Parietal lobe (tissue), 1 donor: ENCODE data around the gene RNASE7. TPM values are rescaled to one million over a fixed set of nuclear protein-coding genes. Genes with fewer than 3 reads are reported as not detected.

Experiments
- total RNA-seq: library from RNA; depleted of rRNA; stranded (reverse); fragments of >200 nt; gene quantifications from one replicate; pipeline ENCODE4 v1.2.3, GENCODE V29; 2014

The RNASE7 gene, protein sequence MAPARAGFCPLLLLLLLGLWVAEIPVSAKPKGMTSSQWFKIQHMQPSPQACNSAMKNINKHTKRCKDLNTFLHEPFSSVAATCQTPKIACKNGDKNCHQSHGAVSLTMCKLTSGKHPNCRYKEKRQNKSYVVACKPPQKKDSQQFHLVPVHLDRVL
- total RNA-seq = not detected

DNA sequence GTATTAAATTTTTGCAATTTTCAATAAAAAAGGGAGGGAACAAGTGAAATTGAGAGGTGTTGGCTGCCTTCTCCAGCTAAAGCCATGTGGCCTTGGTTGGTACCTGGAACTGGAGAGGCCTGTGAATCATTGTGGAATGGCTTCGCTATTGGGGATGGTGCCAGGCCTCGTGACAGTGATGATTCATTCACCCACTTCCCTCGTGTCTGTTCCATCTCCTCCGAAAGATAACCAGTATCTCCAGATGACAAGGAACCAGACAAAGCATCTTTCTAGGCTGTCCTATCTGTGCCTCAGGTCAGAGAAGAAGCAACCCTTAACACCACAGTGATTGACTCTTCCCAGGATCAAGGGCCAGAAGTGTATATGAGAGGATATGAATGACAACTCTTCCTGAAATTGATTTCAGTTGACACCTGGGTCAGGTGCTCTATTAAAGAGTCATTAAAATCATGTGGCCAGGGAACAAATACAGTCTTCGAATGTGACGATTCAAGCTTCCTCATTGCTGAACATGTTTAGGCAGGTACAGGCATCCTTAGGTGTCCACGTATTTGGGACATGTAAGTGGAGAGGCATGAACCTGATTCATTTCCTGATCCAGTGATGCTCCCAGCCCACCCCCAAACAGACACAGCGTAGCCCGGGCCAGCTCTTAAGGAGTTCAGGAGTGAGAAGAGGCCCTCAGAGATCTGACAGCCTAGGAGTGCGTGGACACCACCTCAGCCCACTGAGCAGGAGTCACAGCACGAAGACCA is at the start of gene RNASE7:
RNASE7 (plus strand) TSS at position 687 of the 758 bp plus-strand sequence. CDS start 631 bp downstream, outside the sequence.

DNA sequence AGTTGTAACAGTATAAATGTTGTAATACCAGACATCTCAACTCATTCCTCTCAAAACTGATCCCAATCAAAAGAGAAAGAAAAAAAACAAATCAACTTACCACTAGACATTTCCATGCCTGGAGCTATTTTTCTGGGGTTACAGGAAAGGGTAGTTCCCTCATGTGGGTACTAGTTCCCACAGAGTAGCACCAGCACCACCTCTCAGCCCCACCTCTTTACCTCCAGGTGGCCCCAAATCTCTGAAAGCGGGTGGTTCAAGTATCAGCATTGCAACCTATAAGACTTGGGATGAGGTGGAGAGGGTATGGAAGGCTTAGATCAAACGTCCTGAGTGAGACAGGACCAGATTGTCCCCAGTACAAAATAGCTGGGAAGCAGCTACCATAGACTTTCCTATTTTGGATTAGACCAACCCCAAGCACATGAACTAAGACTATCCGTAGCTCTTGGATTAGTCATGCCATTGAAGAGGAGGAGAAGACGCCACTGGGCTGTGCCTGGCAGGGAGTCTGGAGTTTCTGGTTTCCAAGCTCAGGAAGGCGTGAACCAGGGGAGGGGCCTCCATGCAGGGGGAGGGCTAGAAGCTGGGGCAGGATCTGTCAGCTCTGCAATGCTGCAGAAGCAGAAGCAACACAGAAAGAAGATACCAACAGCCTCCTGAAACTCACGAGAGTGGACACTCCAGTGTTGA is 43.3 kb upstream of the RNASE7 start, which contains the start of gene SLC39A2:
SLC39A2 (plus strand) TSS at position 620 of the 693 bp plus-strand sequence. CDS start 154 bp downstream, outside the sequence.

DNA sequence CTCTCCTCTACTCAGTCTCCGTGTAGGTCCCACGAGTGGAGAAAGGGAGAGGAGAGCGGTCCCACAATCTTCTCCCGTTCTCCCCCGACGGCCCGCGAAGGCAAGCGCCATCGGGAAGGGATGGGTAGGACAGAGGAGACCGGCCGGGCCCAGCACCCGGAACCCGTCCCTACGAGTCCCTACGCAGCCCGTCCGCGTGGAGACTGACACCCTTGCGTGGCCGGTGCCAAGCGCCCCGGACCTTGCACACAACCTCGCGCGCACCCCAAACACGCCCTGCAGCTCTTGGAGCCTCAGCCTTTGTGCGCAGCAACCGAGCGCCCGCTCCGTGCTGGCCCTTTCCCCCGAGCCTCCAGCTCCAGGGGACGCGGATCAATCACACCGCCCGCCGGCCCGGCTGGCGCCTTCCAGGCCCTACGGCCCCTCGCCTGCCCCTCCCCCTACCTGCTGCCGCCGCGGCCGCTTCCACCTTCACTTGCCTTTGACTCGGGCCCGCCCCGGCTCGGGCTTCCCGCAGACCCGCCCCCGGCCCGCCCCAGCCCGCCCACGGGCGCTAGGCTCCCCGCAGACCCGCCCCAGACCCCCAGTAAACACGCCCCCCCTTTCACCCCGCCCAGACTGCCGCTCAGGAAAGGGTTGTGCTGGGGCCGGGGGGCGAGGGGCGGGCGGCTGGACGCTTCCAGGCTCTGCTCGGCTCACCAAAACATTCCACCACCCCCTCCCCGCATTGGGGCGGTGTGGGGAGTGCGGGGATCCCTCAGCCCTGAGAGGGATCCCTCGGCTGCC is 17.4 kb upstream of the RNASE7 start, which contains the start of gene NDRG2:
NDRG2 (minus strand) TSS at position 477 of the 786 bp plus-strand sequence. CDS start 1,746 bp downstream, outside the sequence.

DNA sequence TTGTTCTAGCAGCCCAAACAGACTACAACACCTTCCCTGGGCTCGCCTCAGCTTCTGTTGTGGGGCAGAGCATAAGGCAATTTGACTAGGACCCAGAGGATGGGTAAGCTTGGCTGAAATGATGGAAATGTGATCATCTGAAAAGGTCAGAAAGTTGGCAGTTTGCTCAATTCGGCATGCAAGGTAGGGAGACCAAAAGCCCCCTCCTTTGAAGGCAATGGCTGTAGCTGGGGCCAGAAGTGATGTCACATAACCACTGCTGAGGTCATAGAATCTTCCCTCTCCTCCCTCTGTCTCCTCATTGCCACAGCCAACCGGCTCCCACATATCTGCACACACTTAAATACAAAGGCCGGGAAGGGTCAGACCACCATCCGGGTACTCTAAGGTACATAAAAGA is 12.2 kb upstream of the RNASE7 start, which contains the start of gene TPPP2:
TPPP2 (plus strand) TSS at position 301 of the 400 bp plus-strand sequence. CDS start 365 bp downstream, outside the sequence.

DNA sequence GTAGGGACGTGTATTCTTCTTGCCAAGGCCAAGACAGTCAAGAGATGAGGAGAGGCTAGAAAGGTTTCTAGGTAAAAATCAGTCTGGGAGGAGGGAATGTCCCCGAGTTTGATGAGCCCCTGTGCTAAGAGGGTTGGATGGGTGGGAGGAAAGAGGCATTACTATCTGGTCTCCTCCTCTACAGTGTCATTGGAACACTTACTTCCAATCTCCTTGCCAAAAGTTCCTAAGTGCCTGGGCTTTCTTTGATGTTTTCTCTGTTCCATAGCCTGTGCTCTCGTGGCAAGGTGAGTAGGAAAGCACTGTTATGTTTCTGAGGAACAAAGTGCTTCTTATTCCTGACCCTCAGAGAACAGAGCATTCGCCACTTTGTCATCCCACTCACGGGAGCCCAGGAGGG is 7.5 kb upstream of the RNASE7 start, which contains the start of gene RNASE13:
RNASE13 (minus strand) TSS at position 101 of the 400 bp plus-strand sequence. CDS start 519 bp downstream, outside the sequence.

DNA sequence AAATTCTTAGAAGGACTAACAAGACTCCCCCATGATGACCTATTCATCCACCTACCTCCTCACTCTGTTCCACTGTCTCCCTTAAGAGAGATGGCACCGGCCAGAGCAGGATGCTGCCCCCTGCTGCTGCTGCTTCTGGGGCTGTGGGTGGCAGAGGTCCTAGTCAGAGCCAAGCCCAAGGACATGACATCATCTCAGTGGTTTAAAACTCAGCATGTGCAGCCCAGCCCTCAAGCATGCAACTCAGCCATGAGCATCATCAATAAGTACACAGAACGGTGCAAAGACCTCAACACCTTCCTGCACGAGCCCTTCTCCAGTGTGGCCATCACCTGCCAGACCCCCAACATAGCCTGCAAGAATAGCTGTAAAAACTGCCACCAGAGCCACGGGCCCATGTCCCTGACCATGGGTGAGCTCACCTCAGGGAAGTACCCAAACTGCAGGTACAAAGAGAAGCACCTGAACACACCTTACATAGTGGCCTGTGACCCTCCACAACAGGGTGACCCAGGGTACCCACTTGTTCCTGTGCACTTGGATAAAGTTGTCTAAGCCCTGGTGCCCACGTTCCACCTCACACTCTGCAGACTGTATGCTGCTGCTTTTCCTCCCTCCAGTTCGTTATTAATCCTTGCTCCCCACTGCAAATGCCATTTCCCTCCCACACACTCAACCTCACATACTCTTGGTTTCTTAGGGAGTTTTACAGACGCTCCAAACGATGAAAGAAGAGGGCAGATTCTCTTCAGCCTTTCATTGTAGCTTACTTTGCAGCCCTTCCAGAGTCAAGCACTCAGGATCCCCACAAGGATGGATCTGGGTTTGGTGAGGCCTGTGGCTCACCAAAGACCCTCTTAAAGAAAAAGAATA is 15.9 kb downstream of the RNASE7 start, which contains the start of gene RNASE8:
RNASE8 (plus strand) TSS at position 20 of the 873 bp plus-strand sequence; CDS start at position 91, 71 bp downstream.

DNA sequence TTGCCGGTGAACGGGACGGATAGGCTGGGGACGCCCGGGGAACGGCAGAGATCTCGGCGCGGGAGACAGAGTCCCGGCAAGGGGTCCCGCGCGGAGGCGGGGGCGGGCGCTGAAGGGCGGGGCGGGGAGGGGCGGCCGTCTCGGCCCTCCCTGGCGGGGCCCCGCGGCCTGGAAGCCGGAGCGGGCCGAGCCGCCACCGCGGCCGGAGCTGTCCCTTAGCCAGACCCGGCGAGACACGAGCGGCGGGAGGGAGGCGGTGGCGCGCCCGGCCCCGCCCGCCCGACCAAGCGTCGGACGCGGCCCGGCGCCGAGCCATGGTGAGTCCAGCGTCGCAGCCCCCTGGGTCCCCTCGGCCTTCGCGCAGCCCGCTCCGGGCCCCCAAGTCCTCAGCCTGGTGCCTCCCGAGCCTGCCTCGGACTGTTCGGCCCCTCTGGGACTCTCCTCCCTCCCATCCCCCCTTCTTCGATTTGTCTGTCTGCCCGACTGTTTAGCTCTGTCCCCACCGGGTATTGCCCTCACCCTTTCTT is 28.0 kb downstream of the RNASE7 start, which contains the start of gene ARHGEF40:
ARHGEF40 (plus strand) TSS at position 222 of the 527 bp plus-strand sequence; CDS start at position 315, 93 bp downstream.

Other genes starting within 250 kb of the RNASE7 start
- gene RNASE1, start 239.5 kb upstream of the RNASE7 start, total RNA-seq = 7.8 TPM
- gene RNASE3, start 151.0 kb upstream of the RNASE7 start, total RNA-seq = not detected
- gene RNASE2, start 86.9 kb upstream of the RNASE7 start, total RNA-seq = not detected
- gene METTL17, start 52.4 kb upstream of the RNASE7 start, total RNA-seq = 47.0 TPM
- gene SLC39A2, start 43.1 kb upstream of the RNASE7 start, total RNA-seq = not detected
- gene NDRG2, start 17.3 kb upstream of the RNASE7 start, total RNA-seq = 105 TPM
- gene TPPP2, start 12.1 kb upstream of the RNASE7 start, total RNA-seq = not detected
- not detected for gene RNASE13, start 7.6 kb upstream of the RNASE7 start, total RNA-seq
- gene RNASE8, start 15.5 kb downstream of the RNASE7 start, total RNA-seq = not detected
- 20.7 TPM for gene ARHGEF40, start 27.9 kb downstream of the RNASE7 start, total RNA-seq
- 11.9 TPM for gene ZNF219, start 56.3 kb downstream of the RNASE7 start, total RNA-seq
- gene TMEM253, start 58.7 kb downstream of the RNASE7 start, total RNA-seq = not detected
- not detected for gene OR5AU1, start 113.7 kb downstream of the RNASE7 start, total RNA-seq
- gene HNRNPC, start 227.1 kb downstream of the RNASE7 start, total RNA-seq = 531 TPM
- gene RPGRIP1, start 237.7 kb downstream of the RNASE7 start, total RNA-seq = 0.94 TPM